C4-2B (cell line): ENCODE measurements around the gene EPB41L3.

Experiments
- ZFX ChIP-seq: fragments of 450-650 bp; IDR thresholded peaks from 2 replicates; pipeline ENCODE4 v1.6.1; 2017
- TF ChIP-seq, protein P1 (sequence below): fragments of 450-650 bp; conservative IDR thresholded peaks from 2 replicates; pipeline ENCODE4 v1.5.1; 2017; ENCODE audit warnings: mild to moderate bottlenecking

DNA sequence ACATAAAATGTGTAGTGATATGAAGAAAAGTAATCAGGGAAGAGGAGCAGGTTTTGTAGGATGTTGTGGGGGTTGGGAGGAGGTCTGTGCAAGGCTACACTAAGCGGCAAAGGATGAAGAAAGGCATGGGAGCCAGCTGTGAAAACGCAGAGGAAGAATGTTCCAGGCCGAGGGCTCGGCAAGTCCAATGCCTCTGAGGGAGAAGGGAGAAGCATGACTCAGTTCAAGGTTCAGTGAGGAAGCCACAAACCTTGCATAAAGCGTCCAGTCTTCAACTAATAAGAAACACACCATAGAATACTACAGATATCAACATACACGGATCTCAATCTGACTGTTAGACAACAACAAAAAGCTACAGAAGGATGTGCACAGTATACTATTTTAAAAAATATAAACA lies 16.2 kb downstream of the EPB41L3 start:
- TF ChIP-seq, protein P1, sequence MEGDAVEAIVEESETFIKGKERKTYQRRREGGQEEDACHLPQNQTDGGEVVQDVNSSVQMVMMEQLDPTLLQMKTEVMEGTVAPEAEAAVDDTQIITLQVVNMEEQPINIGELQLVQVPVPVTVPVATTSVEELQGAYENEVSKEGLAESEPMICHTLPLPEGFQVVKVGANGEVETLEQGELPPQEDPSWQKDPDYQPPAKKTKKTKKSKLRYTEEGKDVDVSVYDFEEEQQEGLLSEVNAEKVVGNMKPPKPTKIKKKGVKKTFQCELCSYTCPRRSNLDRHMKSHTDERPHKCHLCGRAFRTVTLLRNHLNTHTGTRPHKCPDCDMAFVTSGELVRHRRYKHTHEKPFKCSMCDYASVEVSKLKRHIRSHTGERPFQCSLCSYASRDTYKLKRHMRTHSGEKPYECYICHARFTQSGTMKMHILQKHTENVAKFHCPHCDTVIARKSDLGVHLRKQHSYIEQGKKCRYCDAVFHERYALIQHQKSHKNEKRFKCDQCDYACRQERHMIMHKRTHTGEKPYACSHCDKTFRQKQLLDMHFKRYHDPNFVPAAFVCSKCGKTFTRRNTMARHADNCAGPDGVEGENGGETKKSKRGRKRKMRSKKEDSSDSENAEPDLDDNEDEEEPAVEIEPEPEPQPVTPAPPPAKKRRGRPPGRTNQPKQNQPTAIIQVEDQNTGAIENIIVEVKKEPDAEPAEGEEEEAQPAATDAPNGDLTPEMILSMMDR, result no peak
- TF ChIP-seq ZFX, result no peak
